GM12864 (cell line): ENCODE results near the gene ARFGAP3.

ENCODE experiments used
- DNase-seq: peaks from one replicate; pipeline ENCODE4 v3.0.0-alpha.2; 2011; ENCODE audit warnings: low read depth
- H3K4me3 ChIP-seq: 2 replicates; pipeline ENCODE4 v1.5.1; 2011; ENCODE audit warnings: mild to moderate bottlenecking, low read depth, low read length, control low read depth
- CTCF ChIP-seq: IDR thresholded peaks from 2 replicates; pipeline ENCODE4 v1.5.1; 2011; ENCODE audit warnings: low read depth, mild to moderate bottlenecking, moderate library complexity, low read length, control low read depth, inconsistent platforms; ENCODE audit errors: missing control alignments

Gene ARFGAP3

DNA sequence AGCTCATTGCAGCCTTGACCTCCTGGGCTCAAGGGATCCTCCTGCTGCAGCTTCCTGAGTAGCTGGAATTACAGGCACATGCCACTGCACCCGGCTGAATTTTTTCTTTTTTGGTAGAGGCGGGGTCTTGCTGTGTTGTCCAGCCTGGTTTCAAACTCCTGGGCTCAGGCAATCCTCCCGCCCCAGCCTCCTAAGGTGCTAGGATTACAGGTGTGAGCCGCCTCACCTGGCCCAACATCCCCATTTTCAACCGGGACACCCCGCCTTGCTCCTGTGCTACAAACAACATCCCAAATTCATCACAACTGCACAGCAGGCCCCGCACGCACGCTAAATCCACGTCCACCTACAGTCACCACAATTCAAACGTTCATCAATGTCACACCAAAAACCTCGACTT is 61.0 kb downstream of the ARFGAP3 start:
- no peak for TF ChIP-seq CTCF
- no peak for DNase-seq
- H3K4me3 ChIP-seq, result no peak overlapping the region

- no peak overlapping the region for H3K4me3 ChIP-seq
- DNase-seq, result no peak
- TF ChIP-seq CTCF, result no peak
These were observed 62.2 kb downstream of the ARFGAP3 start for GRCh38 chr22:42794551-42795510.

GRCh38 chr22:42793848-42794405 is 63.1 kb downstream of the ARFGAP3 start:
- TF ChIP-seq CTCF, result no peak
- H3K4me3 ChIP-seq, result no peak overlapping the region
- no peak for DNase-seq

DNA sequence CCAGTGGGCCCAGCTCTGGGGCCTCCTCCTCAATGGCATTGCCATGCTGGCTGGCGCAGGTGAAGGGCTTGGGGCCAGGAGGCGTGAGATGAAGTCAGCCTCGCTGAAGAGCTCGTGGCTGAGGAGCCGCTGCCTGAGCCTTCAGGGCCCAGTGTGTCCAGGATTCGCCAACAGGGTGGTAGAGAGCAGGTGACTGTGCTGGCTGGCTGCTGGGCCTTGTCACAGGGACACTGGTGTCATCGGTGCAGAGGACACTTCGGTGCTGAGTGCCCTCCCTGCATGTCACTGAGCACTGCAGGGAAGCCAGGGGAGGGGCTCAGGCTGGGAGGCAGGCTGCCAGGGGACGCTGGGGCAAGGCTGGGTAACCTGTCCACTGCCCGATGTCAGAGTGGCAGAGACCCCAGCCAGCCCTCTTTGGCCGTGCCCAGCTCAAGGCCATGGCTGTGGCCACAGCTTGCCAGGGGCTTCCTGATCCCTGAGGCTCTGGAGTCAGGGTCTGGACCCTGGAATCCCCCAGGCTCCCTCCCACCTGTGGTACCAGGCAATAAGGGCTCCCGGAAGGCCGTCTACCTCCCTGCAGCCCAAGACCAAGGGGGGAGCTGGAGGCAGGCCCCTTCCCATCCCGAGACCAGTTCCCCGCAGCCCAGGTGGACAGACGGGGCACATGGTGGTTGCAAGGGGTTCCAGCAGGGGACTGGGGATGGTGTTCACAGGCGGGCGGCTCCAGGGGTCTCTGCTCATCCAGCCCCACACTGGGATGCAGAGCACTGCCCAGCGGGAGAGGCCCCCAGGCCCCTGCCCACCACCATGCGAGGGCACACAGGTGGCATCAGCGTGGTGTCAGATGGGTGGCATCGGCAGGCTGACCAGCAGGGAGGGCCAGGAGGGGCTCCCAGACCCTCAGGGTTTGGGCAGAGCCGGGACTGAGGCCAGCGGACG is 63.9 kb downstream of the ARFGAP3 start:
- DNase-seq, result no peak
- H3K4me3 ChIP-seq, result no peak overlapping the region
- no peak for TF ChIP-seq CTCF

DNA sequence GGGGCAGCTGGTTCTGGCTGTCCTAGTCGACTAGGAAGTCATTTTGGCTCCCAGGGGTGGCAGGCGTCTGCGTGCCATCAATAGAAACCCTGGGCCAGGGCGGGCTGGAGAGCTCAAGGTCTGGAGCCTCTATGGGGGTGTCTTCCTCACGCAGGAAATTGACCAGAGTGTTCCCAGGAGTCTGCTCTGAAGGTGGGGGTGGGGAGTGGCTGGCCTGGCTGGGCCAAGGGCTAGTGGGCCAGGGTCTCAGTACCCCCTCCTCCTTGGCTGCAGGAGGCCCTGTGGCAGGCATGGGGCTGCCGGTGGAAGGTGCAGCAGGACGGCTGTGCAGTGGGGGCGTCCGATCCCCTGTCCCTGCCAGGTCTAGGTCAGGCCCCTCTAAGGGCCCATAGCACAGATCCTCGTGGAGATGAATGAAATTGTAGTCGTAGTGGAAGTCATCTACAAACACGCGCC is 64.6 kb downstream of the ARFGAP3 start:
- H3K4me3 ChIP-seq, result no peak overlapping the region
- TF ChIP-seq CTCF, result no peak
- no peak for DNase-seq

DNA sequence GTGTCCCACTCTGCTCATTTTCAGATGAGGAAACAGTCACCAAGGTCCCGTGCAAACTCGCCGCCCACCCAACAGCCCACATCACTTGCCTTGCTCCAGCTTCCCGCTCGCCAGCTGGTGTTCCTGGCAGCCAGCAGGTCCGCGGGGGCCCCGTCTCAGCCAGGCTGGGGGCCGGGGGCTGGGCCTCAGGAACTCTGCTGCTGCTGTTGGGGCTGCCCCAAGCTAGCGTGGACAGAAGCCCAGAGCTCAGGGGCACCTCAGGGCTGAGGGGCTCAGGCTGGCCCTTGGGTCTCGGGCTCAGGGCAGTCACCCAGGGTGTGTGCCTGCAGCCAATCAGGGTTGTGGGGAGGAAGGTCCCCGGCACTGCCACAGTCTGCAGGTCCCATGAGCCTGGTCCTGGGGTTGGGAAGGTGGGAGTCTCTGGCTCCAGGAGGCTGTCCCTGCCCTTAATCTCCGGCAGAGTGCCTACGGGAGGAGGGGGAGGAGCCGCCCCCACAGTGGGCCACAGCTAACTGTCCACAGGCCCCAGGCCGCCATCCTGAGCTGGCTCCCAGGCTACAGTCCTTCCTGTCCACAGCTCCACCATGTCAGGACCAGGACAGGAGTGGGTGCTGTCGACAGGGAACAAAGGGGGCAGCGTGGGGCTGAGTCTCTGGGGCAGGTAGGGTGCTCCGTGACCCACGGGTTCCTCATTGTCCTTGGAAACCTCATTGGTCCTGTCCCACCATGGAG is 65.2 kb downstream of the ARFGAP3 start:
- no peak overlapping the region for H3K4me3 ChIP-seq
- DNase-seq, result no peak
- TF ChIP-seq CTCF, result no peak
